ENCODE results near the gene CDK5. TPM values are rescaled to one million over a fixed set of nuclear protein-coding genes. Genes with fewer than 3 reads are reported as not detected.
A peak's percentile ranks its signal among the peaks of the same experiment; 100 is the strongest.

Gene CDK5
- total RNA-seq, 2 donors from 2014 or later = 13.0 to 19.4 TPM

DNA sequence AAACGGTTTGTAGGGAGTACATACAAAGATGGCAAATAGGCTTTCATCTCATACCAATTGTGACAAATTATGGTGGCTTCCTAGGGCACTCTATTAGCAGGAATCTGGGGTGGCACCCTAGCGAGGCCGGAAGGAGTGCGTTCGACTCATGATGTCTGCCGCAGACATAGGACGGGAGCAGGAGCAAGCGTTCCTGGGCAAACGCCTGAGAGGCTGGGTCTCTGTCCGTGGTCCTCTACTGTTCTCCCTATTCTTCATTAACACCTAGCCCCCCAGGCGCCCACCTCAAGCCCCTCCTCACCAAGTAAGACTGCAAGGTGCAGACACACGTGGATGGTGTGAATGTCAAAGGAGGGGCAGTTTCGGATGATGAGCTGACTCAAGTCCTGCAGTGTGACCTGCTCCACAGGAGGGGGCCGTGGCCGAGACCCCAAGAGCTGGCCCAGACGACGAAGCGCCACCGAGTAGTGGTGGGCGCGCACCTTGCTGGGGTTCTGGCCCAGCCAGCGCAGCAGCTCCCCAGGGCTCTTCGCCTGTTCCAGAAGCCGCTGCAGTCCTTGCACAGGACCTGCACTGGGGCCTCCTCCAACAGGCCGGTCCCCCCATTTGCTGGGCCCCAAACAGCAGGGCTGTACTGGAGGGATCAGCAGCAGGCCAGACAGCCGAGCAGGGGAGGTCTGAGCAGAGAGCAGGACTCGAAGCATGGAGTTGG, 21.7 kb upstream of the CDK5 start:
- no peak for DNase-seq (ENCODE audit: low spot score in 2 of 2)
- no peak for ATAC-seq
- no peaks in the 10 kb centered on the region for H3K9me3 Mint-ChIP-seq
- H3K36me3 Mint-ChIP-seq = peaks cover 12 to 14% of the 10 kb centered on the region in 2 donors
- peak overlapping the region; percentile 79 to 91 for H3K27ac Mint-ChIP-seq

DNA sequence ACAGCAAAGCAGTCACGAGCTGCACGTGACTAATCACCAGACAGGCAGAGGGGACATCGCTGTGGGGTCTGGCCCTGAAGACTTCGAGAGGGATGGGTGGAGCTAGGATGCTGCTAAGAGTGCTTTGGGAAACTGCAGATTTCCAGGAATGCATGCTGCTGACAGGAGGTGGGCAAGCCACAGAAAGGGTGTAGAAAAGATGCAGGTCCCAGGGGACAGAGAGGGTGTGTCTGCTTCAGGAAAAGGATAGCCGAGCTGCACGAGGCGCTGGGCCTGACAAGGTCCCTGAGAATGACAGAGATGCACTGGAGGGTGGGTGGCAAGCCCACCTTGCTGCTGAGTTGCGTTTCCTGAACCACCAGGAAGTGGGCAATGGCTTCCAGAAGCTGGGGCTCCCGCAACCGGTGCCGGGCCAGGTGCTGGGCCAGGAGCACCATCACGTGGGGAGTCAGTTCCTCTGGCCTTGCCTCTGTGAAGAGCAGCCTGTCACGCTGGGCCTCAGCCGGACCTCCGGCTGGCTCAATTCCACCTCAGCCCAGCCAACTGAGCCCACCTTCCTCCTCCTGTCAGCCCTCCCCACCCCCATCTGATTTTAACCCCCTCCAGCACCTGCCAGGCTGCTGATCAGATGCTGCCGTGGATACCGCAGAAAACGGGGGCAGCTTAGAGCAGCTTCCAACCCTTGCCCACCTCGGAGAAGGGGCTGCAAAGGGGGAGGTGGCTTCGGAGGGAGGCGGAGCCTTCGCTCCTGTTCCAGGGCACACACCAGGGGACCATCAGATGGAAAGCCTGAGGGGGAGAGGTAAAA, 20.7 kb upstream of the CDK5 start:
- Mint-ChIP-seq H3K27ac (peak overlapping the region; percentile 79 to 90), H3K9me3 (no peaks in the 10 kb centered on the region), H3K36me3 (peaks cover 12 to 14% of the 10 kb centered on the region in 2 donors)
- ATAC-seq (no peak), DNase-seq (ENCODE audit: low spot score in 2 of 2) (no peak)

DNA sequence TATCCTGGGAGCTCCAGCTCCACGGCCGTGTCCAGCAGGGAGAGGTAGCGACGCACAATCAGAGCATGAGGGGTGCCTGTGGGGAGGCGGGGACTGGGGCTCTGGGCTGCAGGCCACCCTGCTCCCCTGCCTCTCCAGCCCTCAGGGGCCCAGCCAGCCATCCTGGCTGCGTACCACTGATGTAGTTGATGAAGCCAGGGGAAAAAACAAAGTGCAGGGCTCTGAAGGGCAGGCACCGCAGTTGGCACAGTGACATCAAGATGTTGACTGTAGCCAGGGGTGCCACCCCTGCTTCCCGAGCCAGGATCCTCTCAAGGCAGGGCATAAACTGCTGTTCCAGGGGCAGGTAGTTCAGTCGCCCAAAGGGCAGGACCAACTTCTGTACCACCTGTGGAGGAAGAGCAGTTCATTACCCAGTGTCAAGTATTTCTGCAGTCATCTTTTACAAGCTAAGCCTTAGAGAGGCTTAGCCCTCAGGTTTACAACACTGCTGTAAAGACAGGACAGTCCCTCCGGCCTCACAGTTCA, 20.1 kb upstream of the CDK5 start:
- no peaks in the 10 kb centered on the region for H3K9me3 Mint-ChIP-seq
- ATAC-seq (no peak), DNase-seq (ENCODE audit: low spot score in 2 of 2) (no peak)
- H3K27ac Mint-ChIP-seq = peak overlapping the region; percentile 17 to 90
- H3K36me3 Mint-ChIP-seq = peaks cover 9 to 11% of the 10 kb centered on the region in 2 donors

DNA sequence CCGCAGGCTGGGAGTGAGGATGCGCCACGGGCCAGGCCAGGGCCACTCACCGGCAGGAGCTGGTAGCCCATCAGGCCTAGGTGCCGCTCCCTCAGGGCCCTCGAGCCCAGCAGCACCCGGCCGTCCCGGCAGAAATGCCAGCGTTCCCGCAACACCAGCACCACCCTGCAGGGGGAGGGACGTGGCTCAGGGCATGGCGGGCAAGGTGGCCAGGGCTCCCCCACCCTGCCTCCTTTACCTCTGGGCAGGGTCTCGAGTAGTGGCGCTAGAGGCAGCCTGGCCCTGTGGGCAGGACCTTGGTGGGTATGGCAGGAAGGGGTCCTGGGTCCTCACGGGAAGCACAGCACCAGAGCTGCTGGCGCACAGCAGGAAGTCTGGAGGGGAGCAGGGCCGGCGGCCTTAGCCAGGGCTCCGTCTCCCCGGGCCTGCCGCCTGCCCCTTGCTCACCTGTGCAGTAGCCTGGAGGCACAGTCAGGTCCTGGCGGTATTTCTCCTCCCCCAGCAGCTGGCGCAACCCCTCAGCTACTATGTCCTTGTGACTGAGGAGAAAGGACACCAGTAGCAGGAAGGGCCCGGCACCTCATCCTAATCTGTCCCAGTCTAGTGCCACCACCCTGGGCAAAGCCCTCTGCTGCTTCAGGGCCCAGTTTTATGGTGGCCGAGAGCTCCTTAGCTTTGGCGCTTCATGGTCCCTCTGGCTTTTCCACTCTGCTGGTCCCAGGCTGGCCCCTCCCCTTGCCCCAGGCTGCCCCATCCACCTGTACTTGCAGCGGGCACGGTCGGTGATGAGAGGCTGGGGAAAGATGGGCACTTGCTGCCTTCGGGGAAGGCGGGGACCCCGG, 19.4 kb upstream of the CDK5 start:
- Mint-ChIP-seq H3K9me3 (no peaks in the 10 kb centered on the region), H3K27ac (no peak overlapping the region), H3K36me3 (peaks cover 6 to 7% of the 10 kb centered on the region in 2 donors)
- ATAC-seq = no peak
- DNase-seq (ENCODE audit: low spot score in 2 of 2) = no peak

DNA sequence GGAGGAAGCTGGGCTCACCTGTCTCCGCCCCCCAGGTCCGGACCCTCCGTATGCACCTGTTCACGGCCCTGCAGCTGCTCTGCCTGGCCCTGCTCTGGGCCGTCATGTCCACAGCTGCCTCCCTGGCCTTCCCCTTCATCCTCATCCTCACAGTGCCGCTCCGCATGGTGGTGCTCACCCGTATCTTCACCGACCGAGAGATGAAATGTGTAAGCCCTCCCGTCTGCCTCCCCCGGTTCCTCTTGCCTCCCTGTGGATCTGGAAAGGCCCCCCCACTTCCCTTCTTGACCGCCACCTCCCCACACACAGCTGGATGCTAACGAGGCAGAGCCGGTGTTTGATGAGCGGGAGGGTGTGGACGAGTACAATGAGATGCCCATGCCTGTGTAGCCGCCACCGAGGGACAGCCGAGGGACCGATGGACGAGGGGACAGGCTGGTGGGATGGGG, 18.3 kb upstream of the CDK5 start:
- Mint-ChIP-seq H3K27ac (peak overlapping the region; percentile 72 to 88), H3K9me3 (no peaks in the 10 kb centered on the region), H3K36me3 (peaks cover 6 to 7% of the 10 kb centered on the region in 2 donors)
- DNase-seq (ENCODE audit: low spot score in 2 of 2) (no peak), ATAC-seq (no peak)

DNA sequence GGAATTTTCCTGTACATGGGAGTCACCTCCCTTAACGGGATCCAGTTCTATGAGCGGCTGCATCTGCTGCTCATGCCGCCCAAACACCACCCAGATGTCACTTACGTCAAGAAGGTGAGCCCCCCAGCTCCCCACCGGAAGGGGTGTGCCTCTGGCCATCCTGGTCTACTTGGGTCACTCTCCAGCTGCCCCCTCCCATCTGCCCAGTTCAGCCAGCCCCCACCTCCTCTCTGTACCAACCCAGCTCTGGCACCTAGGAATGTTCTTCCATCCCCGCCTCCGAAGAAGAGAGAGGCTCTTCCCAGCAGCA, 17.9 kb upstream of the CDK5 start:
- no peaks in the 10 kb centered on the region for H3K9me3 Mint-ChIP-seq
- peak overlapping the region; percentile 72 to 88 for H3K27ac Mint-ChIP-seq
- H3K36me3 Mint-ChIP-seq = peaks cover 6 to 7% of the 10 kb centered on the region in 2 donors
- no peak for DNase-seq (ENCODE audit: low spot score in 2 of 2)
- ATAC-seq = no peak

DNA sequence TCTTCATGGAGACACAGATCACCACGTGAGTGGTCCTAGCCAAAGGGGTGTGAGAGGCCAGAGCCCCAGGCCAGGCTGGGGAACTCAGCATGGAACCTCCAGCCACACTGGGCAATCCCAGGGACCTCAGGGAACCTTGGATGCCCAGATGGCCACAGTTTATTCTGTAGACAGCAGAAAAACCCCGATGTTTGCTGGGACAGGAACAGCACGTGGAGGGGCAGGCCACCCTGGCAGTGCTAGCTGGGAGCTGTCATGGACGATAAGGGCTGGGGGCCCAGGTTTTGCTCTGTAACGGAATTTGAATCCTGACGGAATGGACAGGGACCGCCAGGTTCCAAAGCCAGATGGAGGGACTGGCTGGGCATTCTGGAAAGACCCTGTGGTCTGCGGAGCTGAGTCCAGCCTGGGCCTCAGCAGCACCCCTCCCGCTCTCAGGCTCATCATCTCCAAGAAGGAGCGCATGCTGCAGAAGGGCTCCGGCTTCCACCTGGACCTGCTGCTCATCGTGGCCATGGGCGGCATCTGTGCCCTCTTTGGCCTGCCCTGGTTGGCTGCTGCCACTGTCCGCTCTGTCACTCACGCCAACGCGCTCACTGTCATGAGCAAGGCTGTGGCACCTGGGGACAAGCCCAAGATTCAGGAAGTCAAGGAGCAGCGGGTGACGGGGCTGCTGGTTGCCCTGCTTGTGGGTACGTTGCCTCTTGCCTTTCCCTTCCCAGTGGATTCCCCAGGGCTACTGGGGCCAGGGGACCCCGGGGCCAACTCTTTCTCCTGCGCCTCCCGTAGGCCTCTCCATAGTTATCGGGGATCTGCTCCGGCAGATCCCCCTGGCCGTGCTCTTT, 17.3 kb upstream of the CDK5 start:
- peaks cover 4 to 6% of the 10 kb centered on the region in 2 donors for H3K36me3 Mint-ChIP-seq
- DNase-seq (ENCODE audit: low spot score in 2 of 2) (no peak), ATAC-seq (no peak)
- no peaks in the 10 kb centered on the region for H3K9me3 Mint-ChIP-seq
- peak overlapping the region; percentile 72 to 88 for H3K27ac Mint-ChIP-seq

DNA sequence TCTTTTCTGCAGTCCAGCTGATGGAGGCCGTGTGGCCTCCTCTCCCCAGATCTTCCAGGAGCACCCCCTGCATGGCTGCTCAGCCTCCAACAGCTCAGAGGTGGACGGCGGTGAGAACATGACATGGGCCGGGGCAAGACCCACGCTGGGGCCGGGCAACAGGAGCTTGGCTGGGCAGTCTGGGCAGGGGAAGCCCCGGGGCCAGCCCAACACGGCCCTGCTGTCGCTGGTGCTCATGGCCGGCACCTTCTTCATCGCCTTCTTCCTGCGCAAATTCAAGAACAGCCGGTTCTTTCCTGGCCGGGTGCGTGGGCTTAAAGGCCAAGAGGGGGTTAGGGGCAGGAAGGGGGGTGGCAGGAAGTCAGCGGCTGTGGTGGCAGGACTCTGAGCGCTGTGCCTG, 16.3 kb upstream of the CDK5 start:
- no peaks in the 10 kb centered on the region for H3K9me3 Mint-ChIP-seq
- H3K36me3 Mint-ChIP-seq = peaks cover 0 to 6% of the 10 kb centered on the region in 2 donors
- DNase-seq (ENCODE audit: low spot score in 2 of 2) (no peak), ATAC-seq (no peak)
- no peak overlapping the region for H3K27ac Mint-ChIP-seq

DNA sequence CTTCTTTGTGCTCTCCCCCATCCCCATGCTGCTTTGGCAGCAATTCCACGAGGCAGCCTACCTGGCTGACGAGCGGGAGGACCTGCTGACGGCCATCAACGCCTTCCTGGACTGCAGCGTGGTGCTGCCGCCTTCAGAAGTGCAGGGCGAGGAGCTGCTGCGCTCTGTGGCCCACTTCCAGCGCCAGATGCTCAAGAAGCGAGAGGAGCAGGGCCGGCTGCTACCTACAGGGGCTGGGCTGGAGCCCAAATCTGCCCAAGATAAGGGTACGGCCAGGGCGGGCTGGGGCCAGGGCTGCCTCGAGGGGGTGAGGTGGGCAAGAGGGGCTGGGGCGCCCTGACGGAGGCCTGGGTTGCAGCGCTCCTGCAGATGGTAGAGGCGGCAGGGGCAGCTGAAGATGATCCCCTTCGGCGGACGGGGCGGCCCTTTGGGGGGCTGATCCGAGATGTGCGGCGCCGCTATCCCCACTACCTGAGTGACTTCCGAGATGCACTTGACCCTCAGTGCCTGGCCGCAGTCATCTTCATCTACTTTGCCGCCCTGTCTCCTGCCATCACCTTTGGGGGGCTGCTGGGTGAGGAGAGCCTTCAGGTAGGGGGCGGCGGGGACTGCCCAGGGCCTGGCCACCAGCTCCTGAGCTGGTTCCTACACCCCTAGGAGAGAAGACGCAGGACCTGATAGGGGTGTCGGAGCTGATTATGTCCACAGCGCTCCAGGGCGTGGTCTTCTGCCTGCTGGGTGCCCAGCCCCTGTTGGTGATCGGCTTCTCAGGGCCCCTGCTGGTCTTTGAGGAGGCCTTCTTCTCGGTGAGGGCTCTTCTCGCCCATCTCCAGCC, 13.6 kb upstream of the CDK5 start:
- ATAC-seq = no peak
- peaks cover 0 to 6% of the 10 kb centered on the region in 2 donors for H3K36me3 Mint-ChIP-seq
- no peak overlapping the region for H3K27ac Mint-ChIP-seq
- no peaks in the 10 kb centered on the region for H3K9me3 Mint-ChIP-seq
- no peak for DNase-seq (ENCODE audit: low spot score in 2 of 2)

DNA sequence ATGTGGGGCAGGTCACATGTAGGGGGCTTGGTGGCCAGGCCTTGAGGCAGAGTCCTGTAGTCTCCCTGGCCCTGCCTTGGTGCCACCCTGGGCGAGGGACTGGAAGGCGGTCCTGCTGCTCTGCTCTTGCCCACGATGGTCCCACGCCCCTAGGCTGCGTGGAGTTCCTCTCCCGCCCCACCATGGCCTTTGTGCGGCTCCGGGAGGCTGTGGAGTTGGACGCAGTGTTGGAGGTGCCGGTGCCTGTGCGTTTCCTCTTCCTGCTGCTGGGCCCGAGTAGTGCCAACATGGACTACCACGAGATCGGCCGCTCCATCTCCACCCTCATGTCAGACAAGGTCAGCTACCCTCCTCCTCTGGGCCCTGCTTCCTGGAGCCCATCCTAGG, 12.9 kb upstream of the CDK5 start:
- DNase-seq (ENCODE audit: low spot score in 2 of 2) = no peak

DNA sequence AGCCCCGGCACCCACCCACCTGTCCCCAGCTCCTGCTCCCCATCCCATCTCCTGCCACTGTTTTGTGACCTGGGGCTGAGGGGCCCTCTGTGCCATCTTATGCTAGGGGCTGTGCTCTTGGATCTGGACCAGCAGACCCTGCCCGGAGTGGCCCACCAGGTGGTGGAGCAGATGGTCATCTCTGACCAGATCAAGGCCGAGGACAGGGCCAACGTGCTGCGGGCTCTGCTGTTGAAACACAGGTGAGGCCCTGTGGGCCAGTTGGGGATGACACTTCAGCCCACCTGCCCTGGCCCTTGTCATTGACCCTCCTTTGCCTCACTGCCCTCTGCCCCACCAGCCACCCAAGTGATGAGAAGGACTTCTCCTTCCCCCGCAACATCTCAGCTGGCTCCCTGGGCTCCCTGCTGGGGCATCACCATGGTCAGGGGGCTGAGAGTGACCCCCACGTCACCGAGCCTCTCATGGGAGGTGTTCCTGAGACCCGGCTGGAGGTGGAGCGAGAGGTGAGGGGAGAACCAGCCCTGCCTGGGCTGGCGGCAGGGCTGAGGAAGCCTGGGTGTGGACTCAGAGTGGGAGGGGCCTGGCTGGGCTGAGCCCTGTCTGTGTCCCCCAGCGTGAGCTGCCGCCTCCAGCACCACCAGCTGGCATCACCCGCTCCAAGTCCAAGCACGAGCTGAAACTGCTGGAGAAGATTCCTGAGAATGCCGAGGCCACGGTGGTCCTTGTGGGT, 12.3 kb upstream of the CDK5 start:
- Mint-ChIP-seq H3K27ac (no peak overlapping the region), H3K9me3 (no peaks in the 10 kb centered on the region), H3K36me3 (no peaks in the 10 kb centered on the region)
- DNase-seq (ENCODE audit: low spot score in 2 of 2) = no peak
- ATAC-seq = no peak

More for the DNA sequence above, 12.9 kb upstream of the CDK5 start:
- peaks cover 0 to 3% of the 10 kb centered on the region in 2 donors for H3K36me3 Mint-ChIP-seq
- no peak for ATAC-seq
- H3K9me3 Mint-ChIP-seq = no peaks in the 10 kb centered on the region
- no peak overlapping the region for H3K27ac Mint-ChIP-seq

DNA sequence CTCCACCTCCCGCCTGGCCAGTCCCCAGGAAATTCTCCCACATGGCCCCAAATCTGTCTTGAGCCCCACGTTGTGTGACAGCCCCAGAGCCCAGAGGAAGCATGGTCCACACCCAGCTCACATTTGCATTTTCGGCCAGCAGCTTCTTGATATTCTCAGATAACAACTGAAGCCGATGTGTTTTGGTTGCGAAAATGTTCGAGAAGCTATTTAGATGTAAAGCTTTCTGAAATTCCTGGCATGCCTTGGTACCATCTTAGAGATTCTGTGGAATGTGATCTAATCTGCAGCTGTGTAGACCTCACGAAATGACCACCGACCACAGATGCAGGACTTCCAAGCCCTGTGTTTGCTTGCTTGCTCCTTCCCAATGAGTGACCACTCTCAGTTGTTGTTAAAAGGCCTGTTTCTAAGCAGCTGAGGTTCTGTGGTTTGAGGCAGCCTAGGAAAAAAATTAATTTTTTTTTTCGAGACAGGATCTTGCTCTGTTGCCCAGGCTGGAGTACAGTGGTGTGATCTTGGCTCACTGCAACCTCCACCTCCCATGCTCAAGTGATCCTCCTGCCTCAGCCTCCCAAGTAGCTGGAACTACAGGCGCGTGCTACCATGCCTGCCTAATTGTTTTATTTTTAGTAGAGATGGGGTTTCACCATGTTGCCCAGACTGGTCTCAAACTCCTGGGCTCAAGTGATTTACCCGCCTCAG, 10.5 kb upstream of the CDK5 start:
- H3K9me3 Mint-ChIP-seq = no peaks in the 10 kb centered on the region
- ATAC-seq (no peak), DNase-seq (ENCODE audit: low spot score in 2 of 2) (no peak)
- H3K27ac Mint-ChIP-seq = no peak overlapping the region
- H3K36me3 Mint-ChIP-seq = no peaks in the 10 kb centered on the region

DNA sequence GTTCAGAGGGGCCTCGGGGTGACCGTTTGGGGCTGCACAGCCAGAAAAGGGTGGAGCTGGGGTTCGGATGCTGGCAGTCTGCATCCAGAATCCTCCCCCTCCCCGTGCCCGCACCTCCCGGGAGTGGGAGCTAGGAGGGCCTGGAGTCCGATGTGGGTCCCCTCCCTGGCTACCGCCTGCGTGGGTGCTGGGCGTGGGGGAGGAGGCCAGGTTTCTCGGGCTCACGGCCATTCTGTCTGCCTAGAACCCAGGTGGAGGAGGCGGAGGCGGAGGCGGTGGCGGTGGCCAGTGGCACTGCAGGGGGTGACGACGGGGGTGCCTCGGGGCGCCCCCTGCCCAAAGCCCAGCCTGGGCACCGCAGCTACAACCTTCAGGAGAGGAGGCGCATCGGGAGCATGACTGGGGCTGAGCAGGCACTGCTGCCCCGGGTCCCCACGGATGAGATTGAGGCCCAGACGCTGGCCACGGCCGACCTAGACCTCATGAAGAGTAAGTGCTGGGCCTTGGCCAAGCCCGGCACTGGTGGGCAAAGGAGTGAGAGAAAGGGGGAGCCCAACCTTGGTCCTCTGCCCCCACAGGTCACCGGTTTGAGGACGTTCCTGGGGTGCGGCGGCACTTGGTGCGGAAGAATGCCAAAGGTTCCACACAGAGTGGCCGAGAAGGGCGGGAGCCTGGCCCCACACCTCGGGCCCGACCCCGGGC, 8.7 kb upstream of the CDK5 start:
- H3K9me3 Mint-ChIP-seq = no peaks in the 10 kb centered on the region

DNA sequence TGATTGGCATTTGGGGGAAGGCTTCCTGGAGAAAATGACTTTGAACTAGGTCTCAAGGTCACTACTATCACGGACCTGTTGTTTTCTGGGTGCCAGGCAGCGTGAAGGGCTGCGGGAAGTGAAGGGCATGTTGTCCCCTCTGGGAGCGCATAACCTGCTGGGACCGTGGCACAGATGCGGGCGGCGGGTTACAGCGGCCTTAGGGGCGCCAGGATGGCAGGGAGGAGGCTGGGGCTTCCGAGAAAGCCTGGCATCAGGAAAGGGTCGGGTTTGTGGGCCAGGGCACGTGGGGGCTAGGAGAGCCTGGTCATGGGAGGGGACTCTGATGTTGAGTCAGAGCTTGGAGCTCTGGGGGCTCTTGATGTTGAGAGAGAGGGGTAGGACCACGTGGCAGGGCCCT, 7.8 kb upstream of the CDK5 start:
- H3K9me3 Mint-ChIP-seq = no peaks in the 10 kb centered on the region
- ATAC-seq (no peak), DNase-seq (ENCODE audit: low spot score in 2 of 2) (no peak)
- peak overlapping the region; percentile 53 to 92 for H3K27ac Mint-ChIP-seq
- H3K36me3 Mint-ChIP-seq = no peaks in the 10 kb centered on the region

More for the DNA sequence above, 8.7 kb upstream of the CDK5 start:
- no peak overlapping the region for H3K27ac Mint-ChIP-seq
- no peak for ATAC-seq
- no peaks in the 10 kb centered on the region for H3K36me3 Mint-ChIP-seq
- DNase-seq (ENCODE audit: low spot score in 2 of 2) = no peak
